OCI-LY7 (cell line): ENCODE measurements around the gene NCOA3. TPM values are rescaled to one million over a fixed set of nuclear protein-coding genes. Genes with fewer than 3 reads are reported as not detected.

Experiments used
- BruUV-seq: library from RNA; stranded (reverse); fragments of 400-500 nt; replicated peaks from 2 replicates; lab custom pipeline; 2021; lab: Mats Ljungman, UMichigan
- CTCF ChIA-PET: fragments of 300-600 bp; sonication (Branson Sonifier 250); formaldehyde crosslinking; loops from one replicate; lab custom pipeline; 2022; ENCODE audit warnings: antibody characterized with exemption; ENCODE audit not compliant: unreplicated experiment; lab: Charles Lee
- POLR2A ChIA-PET: fragments of 300-600 bp; sonication (Branson Sonifier 250); formaldehyde crosslinking; loops from one replicate; lab custom pipeline; 2022; ENCODE audit warnings: antibody characterized with exemption; lab: Charles Lee
- DNase-seq: peaks from one replicate; pipeline ENCODE4 v3.0.0-alpha.2; 2015; ENCODE audit warnings: low spot score
- H2AFZ ChIP-seq: fragments of 200-600 bp; sonication (generic), shearing (Covaris generic); 2 replicates; pipeline ENCODE4 v1.6.1; 2014; ENCODE audit warnings: mild to moderate bottlenecking, antibody characterized with exemption, low read length, moderate library complexity
- H3K27ac ChIP-seq: fragments of 200-600 bp; sonication (generic); 2 replicates; pipeline ENCODE4 v1.5.1; 2014; ENCODE audit warnings: mixed run types, low read depth, mild to moderate bottlenecking, moderate library complexity, low read length, inconsistent platforms; ENCODE audit not compliant: poor library complexity, severe bottlenecking
- H3K36me3 ChIP-seq: fragments of 200-600 bp; sonication (generic); 2 replicates; pipeline ENCODE4 v1.6.1; 2014; ENCODE audit warnings: mild to moderate bottlenecking, antibody characterized with exemption, low read length, moderate library complexity, mixed read lengths; ENCODE audit not compliant: insufficient read depth
- H3K4me1 ChIP-seq: fragments of 200-600 bp; sonication (generic); 2 replicates; pipeline ENCODE4 v1.5.1; 2014; ENCODE audit warnings: mild to moderate bottlenecking, low read length; ENCODE audit not compliant: insufficient read depth, poor library complexity, severe bottlenecking
- H3K4me2 ChIP-seq: fragments of 200-600 bp; sonication (generic); 2 replicates; pipeline ENCODE4 v1.6.1; 2014; ENCODE audit warnings: mild to moderate bottlenecking, low read length
- H3K4me3 ChIP-seq: fragments of 200-600 bp; sonication (generic); 2 replicates; pipeline ENCODE4 v1.5.1; 2014; ENCODE audit warnings: mild to moderate bottlenecking, low read depth, low read length; ENCODE audit not compliant: poor library complexity, severe bottlenecking
- H3K79me2 ChIP-seq: fragments of 200-600 bp; sonication (generic); 2 replicates; pipeline ENCODE4 v1.6.1; 2016; ENCODE audit warnings: low read depth, mild to moderate bottlenecking, low read length, moderate library complexity, mixed read lengths; ENCODE audit not compliant: insufficient read depth
- H3K9me2 ChIP-seq: fragments of 200-600 bp; sonication (generic); 2 replicates; pipeline ENCODE4 v1.6.1; 2016; ENCODE audit warnings: mild to moderate bottlenecking, low read length, mixed read lengths; ENCODE audit not compliant: insufficient read depth
- H3K9me3 ChIP-seq: fragments of 200-600 bp; sonication (generic); 2 replicates; pipeline ENCODE4 v1.6.1; 2014; ENCODE audit warnings: mild to moderate bottlenecking, mixed run types, low read length, mixed read lengths
- H4K20me1 ChIP-seq: fragments of 200-600 bp; sonication (generic); 2 replicates; pipeline ENCODE4 v1.6.1; 2014; ENCODE audit warnings: mild to moderate bottlenecking, antibody characterized with exemption, low read length, moderate library complexity, mixed read lengths; ENCODE audit not compliant: insufficient read depth
- EZH2phosphoT487 ChIP-seq: fragments of 200-600 bp; sonication (generic); IDR thresholded peaks from 2 replicates; pipeline ENCODE4 v1.6.1; 2018; ENCODE audit warnings: low read depth, borderline replicate concordance, mild to moderate bottlenecking, mixed run types, antibody characterized with exemption, low read length, moderate library complexity, mixed read lengths
- intact Hi-C: fragments of 100-400 bp; cut with micrococcal nuclease; formaldehyde crosslinking; loops from one replicate; pipeline ENCODE4 v1.10.0; 2022; ENCODE audit not compliant: unreplicated experiment
- total RNA-seq, 2 experiments: library from RNA; depleted of rRNA in 1 of 2; stranded (reverse); fragments of >200 nt in 1 of 2; shearing (Covaris generic) in 1 of 2; gene quantifications; 2 replicates each; pipeline ENCODE4 v1.2.3, GENCODE V29; 2014 to 2022
- TF ChIP-seq, protein P1 (sequence below): fragments of 200-600 bp; sonication (generic); conservative IDR thresholded peaks from 2 replicates; pipeline ENCODE4 v1.5.1; 2014; ENCODE audit warnings: mild to moderate bottlenecking, antibody characterized with exemption, low read length, moderate library complexity, mixed read lengths

Gene NCOA3
- total RNA-seq, 2 experiments from 2014 or later: 50.5 to 75.6 TPM

DNA sequence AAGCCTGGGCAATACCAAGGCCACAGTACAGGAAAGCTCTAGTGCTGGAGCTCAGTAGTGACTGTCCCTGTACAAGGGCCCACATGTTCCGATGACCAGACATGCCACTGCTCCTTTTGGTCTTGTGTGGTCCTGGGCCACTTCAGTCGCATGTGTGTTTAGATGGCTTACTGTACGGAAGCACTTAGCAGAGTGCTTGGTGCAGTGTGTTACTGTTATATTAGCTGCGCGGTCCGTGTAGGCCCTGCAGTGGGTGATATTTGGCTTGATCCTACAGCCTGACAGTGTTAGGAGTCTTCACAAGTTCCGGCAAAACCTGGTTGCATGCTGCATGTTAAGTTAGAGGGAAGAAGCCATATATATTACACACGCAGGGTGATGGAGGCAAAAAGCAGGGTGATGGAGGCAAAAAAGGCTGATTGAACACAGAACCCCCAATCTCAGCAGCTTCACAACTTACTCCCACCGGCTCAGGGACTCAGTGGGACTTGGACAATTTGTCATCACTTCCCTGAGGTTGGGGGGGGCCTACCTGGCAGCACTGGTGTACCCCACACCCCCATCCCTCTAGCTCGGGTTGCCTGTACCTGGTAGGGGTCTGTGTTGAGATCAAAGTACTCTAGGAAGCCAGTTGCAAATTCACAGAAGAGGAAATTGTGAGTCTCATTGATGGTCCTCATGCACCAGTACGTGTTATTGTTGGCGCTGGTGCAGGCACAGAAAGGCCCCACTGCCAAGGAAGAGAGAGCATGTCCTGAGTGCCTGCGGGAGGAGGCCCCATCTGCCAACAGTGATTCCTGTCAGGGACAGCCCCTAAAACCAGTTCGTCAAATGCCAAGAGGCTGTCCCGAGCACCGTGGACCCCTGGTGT is 161.0 kb downstream of the NCOA3 start:
- H3K4me2 ChIP-seq: no peak overlapping the region
- no peaks in the 10 kb centered on the region for H3K79me2 ChIP-seq
- intact Hi-C loops: loop anchor here (5.0 kb wide), 1 partner anchor 960 kb away; no protein-coding TSS in a partner anchor
- no peak overlapping the region for H3K27ac ChIP-seq
- POLR2A ChIA-PET: no interaction called here
- no peak overlapping the region for H3K4me3 ChIP-seq
- H4K20me1 ChIP-seq: no peaks in the 10 kb centered on the region
- H3K36me3 ChIP-seq: peaks cover 47% of the 10 kb centered on the region
- no peaks in the 10 kb centered on the region for H3K4me1 ChIP-seq
- H3K9me3 ChIP-seq: no peaks in the 10 kb centered on the region
- no peak for DNase-seq
- TF ChIP-seq, protein P1, sequence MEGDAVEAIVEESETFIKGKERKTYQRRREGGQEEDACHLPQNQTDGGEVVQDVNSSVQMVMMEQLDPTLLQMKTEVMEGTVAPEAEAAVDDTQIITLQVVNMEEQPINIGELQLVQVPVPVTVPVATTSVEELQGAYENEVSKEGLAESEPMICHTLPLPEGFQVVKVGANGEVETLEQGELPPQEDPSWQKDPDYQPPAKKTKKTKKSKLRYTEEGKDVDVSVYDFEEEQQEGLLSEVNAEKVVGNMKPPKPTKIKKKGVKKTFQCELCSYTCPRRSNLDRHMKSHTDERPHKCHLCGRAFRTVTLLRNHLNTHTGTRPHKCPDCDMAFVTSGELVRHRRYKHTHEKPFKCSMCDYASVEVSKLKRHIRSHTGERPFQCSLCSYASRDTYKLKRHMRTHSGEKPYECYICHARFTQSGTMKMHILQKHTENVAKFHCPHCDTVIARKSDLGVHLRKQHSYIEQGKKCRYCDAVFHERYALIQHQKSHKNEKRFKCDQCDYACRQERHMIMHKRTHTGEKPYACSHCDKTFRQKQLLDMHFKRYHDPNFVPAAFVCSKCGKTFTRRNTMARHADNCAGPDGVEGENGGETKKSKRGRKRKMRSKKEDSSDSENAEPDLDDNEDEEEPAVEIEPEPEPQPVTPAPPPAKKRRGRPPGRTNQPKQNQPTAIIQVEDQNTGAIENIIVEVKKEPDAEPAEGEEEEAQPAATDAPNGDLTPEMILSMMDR: no peak
- no peak for TF ChIP-seq EZH2phosphoT487
- CTCF ChIA-PET: interaction anchor here (1.0 kb wide), 1 partner anchor 15 kb away, joined by 3 read pairs; no protein-coding TSS in a partner anchor
- no TSS peak for BruUV-seq
- H2AFZ ChIP-seq: no peak overlapping the region
- no peaks in the 10 kb centered on the region for H3K9me2 ChIP-seq

DNA sequence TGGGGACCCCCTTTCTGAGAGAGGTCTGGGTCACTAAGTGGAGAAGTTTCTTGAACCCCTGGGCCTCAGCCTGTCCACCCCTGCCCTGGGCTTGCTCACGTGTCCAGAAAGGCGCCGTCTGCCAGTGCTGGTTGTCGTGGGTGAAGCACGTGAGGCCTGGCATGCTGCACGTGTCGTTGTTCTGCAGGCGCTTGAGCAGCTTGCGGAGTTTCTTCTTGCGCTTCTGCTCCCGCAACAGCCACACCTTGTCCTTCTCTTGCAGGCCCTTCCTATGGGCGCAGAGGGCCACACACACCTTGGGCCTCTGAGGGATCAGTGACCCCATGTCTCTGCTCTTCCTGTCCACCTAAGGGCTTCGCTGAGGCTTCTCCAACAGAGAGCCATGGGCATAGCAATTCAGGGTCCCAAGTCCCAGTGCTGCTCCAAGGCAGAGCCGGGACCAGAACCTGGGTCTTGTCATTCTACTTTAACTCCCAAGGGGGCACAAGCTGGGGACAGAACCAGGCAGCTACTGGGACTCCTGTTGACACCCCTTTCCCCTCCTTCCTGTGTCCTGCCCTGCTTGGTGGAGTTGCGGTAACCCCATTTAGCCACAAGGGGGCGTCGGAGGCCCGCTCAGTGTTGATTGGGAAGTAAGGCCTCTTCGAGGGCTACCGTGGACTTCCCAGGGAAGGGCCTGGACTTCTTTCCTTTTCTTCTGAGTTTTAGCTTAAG is 161.8 kb downstream of the NCOA3 start:
- intact Hi-C loops: loop anchor here (5.0 kb wide), 1 partner anchor 959 kb away; no protein-coding TSS in a partner anchor
- ChIA-PET POLR2A (no interaction called here), CTCF (interaction anchor here (1.0 kb wide), 1 partner anchor 15 kb away, joined by 3 read pairs; no protein-coding TSS in a partner anchor)
- Histone ChIP-seq H3K4me3 (no peak overlapping the region), H4K20me1 (no peaks in the 10 kb centered on the region), H2AFZ (no peak overlapping the region), H3K27ac (no peak overlapping the region), H3K79me2 (no peaks in the 10 kb centered on the region), H3K4me1 (no peaks in the 10 kb centered on the region), H3K9me3 (no peaks in the 10 kb centered on the region), H3K4me2 (no peak overlapping the region), H3K9me2 (no peaks in the 10 kb centered on the region), H3K36me3 (peaks cover 40% of the 10 kb centered on the region)
- TF ChIP-seq, protein P1: peak; percentile 96
- no peak for TF ChIP-seq EZH2phosphoT487
- BruUV-seq: no TSS peak
- peak; percentile 65 for DNase-seq
